K562 (cell line): ENCODE measurements around the gene ATXN3L. TPM values are rescaled to one million over a fixed set of nuclear protein-coding genes. Genes with fewer than 3 reads are reported as not detected.

Experiments
- ATAC-seq: fragments of 200-7000 bp; cut with Tn5 transposase; 3 replicates; pipeline ENCODE4 v1.9.1; 2020; ENCODE audit warnings: moderate library complexity
- BruUV-seq: library from RNA; stranded (reverse); fragments of 400-500 nt; replicated peaks from 2 replicates; lab custom pipeline; 2021; lab: Mats Ljungman, UMichigan
- CTCF ChIA-PET: fragments of 300-600 bp; formaldehyde crosslinking; extraction: SDS; loops from one replicate; lab custom pipeline; 2021; ENCODE audit warnings: low intra/inter-chr PET ratio; lab: Yijun Ruan, JAX
- POLR2A ChIA-PET: fragments of 300-600, 350-650 bp; sonication (Branson Sonifier 250); formaldehyde crosslinking; extraction: SDS; loops from one replicate; lab custom pipeline; 2021; ENCODE audit warnings: antibody characterized with exemption, inconsistent platforms; lab: Yijun Ruan, JAX
- DNase-seq, 4 experiments: peaks; one replicate each; pipeline versions ENCODE4 v3.0.0 to v3.0.0-alpha.2; 2011 to 2018; ENCODE audit warnings: low spot score in 3 of 4, mixed read lengths in 3 of 4; ENCODE audit errors: extremely low read depth in 1 of 4
- FAIRE-seq: peaks from 2 replicates; lab custom pipeline; 2011; peaks lifted over from hg19 to GRCh38; lab: Jason Lieb, UNC
- H2AFZ ChIP-seq: 2 replicates; pipeline ENCODE4 v1.6.0; 2011; ENCODE audit warnings: low read depth, low read length, control low read depth, inconsistent platforms
- H3K27ac ChIP-seq: fragments of 200-600 bp; 3 replicates; pipeline ENCODE4 v1.8.0; 2011; ENCODE audit warnings: low read depth, mild to moderate bottlenecking, control low read depth, inconsistent platforms, low read length, moderate library complexity, mixed read lengths; ENCODE audit errors: extremely low read depth
- H3K27me3 ChIP-seq, 2 experiments: fragments of 300-600 bp in 1 of 2; 2 replicates in 1 of 2; 3 replicates in 1 of 2; pipeline versions ENCODE4 v1.6.0 to v1.8.0; 2011; ENCODE audit warnings: inconsistent platforms in 2 of 2, low read length in 2 of 2, mild to moderate bottlenecking in 1 of 2, mixed read lengths in 1 of 2, moderate library complexity in 1 of 2; ENCODE audit not compliant: control insufficient read depth in 2 of 2, insufficient read depth in 2 of 2
- H3K36me3 ChIP-seq: fragments of 300-600 bp; 3 replicates; pipeline ENCODE4 v1.8.0; 2011; ENCODE audit warnings: mild to moderate bottlenecking, low read length, inconsistent platforms; ENCODE audit not compliant: control insufficient read depth, insufficient read depth
- H3K4me1 ChIP-seq, 2 experiments: fragments of 200-600 bp in 1 of 2; replicated peaks in 1 of 2; 2 replicates in 1 of 2; 3 replicates in 1 of 2; pipeline versions ENCODE4 v1.5.1 to v1.8.0; 2011; ENCODE audit warnings: inconsistent platforms in 2 of 2, low read length in 2 of 2, mild to moderate bottlenecking in 1 of 2, mixed read lengths in 1 of 2, moderate library complexity in 1 of 2; ENCODE audit not compliant: control insufficient read depth in 2 of 2, insufficient read depth in 2 of 2
- H3K4me2 ChIP-seq: 2 replicates; pipeline ENCODE4 v1.6.1; 2011; ENCODE audit warnings: low read length, control low read depth, inconsistent platforms, mixed read lengths; ENCODE audit not compliant: insufficient read depth
- H3K4me3 ChIP-seq: fragments of 200-600 bp; sonication (generic), shearing (Covaris generic); 2 replicates; pipeline ENCODE4 v1.5.1; 2016; ENCODE audit warnings: control low read depth, inconsistent platforms
- H3K79me2 ChIP-seq: fragments of 200-600 bp; 3 replicates; pipeline ENCODE4 v1.8.0; 2011; ENCODE audit warnings: low read length, inconsistent platforms; ENCODE audit not compliant: control insufficient read depth, insufficient read depth
- H3K9ac ChIP-seq, 2 experiments: 2 replicates each; pipeline versions ENCODE4 v1.6.0 to v1.6.1; 2011; ENCODE audit warnings: low read depth in 2 of 2, low read length in 2 of 2, control low read depth in 1 of 2, inconsistent platforms in 1 of 2, mild to moderate bottlenecking in 1 of 2, mixed read lengths in 1 of 2; ENCODE audit not compliant: insufficient read depth in 1 of 2
- H3K9me1 ChIP-seq: one replicate; pipeline ENCODE4 v1.6.0; 2011; ENCODE audit warnings: inconsistent platforms, mild to moderate bottlenecking, low read length, moderate library complexity; ENCODE audit not compliant: control insufficient read depth, insufficient read depth
- H3K9me3 ChIP-seq: replicated peaks from 2 replicates; pipeline ENCODE4 v1.5.1; 2011; ENCODE audit warnings: low read depth, low read length, inconsistent platforms; ENCODE audit not compliant: control insufficient read depth, insufficient read depth
- H4K20me1 ChIP-seq: replicated peaks from 2 replicates; pipeline ENCODE4 v1.6.1; 2011; ENCODE audit warnings: low read length, inconsistent platforms, mixed read lengths; ENCODE audit not compliant: control insufficient read depth, insufficient read depth
- POLR2A ChIP-seq: fragments of 450-650 bp; conservative IDR thresholded peaks from 2 replicates; pipeline ENCODE4 v1.6.1; 2016
- RAD21 ChIP-seq, 2 experiments: fragments of 250-450 bp in 1 of 2; fragments of 450-650 bp in 1 of 2; sonication (Bioruptor Pico) in 1 of 2; formaldehyde crosslinking in 1 of 2; IDR thresholded peaks in 1 of 2; conservative IDR thresholded peaks in 1 of 2; 2 replicates each; pipeline versions ENCODE4 v1.4.0 to v1.8.0; 2020 to 2022; ENCODE audit warnings: mild to moderate bottlenecking in 2 of 2, moderate library complexity in 1 of 2
- RFX5 ChIP-seq: IDR thresholded peaks from 2 replicates; pipeline ENCODE4 v1.6.1; 2011; ENCODE audit warnings: low read depth, mild to moderate bottlenecking, improper control_type of control experiment, low read length
- TFAP4 ChIP-seq: sonication (generic); formaldehyde crosslinking; IDR thresholded peaks from 2 replicates; pipeline ENCODE4 v1.8.0; 2022; ENCODE audit warnings: missing genetic modification reagents, mild to moderate bottlenecking, moderate library complexity, borderline replicate concordance
- ZNF12 ChIP-seq: sonication (generic); formaldehyde crosslinking; IDR thresholded peaks from 2 replicates; pipeline ENCODE4 v1.4.0; 2020; ENCODE audit warnings: mild to moderate bottlenecking, missing genetic modification reagents
- ZNF311 ChIP-seq: fragments of 250-450 bp; sonication (Bioruptor Pico); IDR thresholded peaks from 2 replicates; pipeline ENCODE4 v1.4.0; 2020; ENCODE audit warnings: mild to moderate bottlenecking, moderate library complexity
- ZNF318 ChIP-seq, 2 experiments: fragments of 450-650 bp; IDR thresholded peaks; 2 replicates each; pipeline ENCODE4 v1.6.1; 2016; ENCODE audit warnings: mild to moderate bottlenecking in 2 of 2, borderline replicate concordance in 1 of 2, low read depth in 1 of 2, moderate library complexity in 1 of 2
- ZNF740 ChIP-seq, 3 experiments: fragments of 200-800 bp in 1 of 3; sonication (Bioruptor generic) in 1 of 3; sonication (generic) in 1 of 3; formaldehyde crosslinking in 1 of 3; IDR thresholded peaks; 2 replicates each; pipeline versions ENCODE4 v1.6.1 to v1.8.0; 2016 to 2022; ENCODE audit warnings: mild to moderate bottlenecking in 2 of 3, missing compliant biosample characterization in 2 of 3, missing genetic modification characterization in 2 of 3, missing genetic modification reagents in 1 of 3
- WGBS: fragments of 100-300 bp; shearing (Covaris generic); methylation state at CpG from one replicate; pipeline ENCODE4 v1.1.6; 2016; ENCODE audit warnings: low coverage, mixed read lengths; ENCODE audit not compliant: insufficient coverage; ENCODE audit errors: missing lambda C conversion rate; 5-methylcytosine and 5-hydroxymethylcytosine counted together
- in situ Hi-C: fragments of 300-500 bp; cut with MboI; formaldehyde crosslinking; loops from 4 replicates; pipeline ENCODE4 v1.15.0; 2018; ENCODE audit warnings: inconsistent platforms, mixed read lengths
- intact Hi-C: fragments of 100-400 bp; cut with micrococcal nuclease; formaldehyde crosslinking; loops from 2 replicates; pipeline ENCODE4 v1.14.2; 2022
- polyA plus RNA-seq, 8 experiments: library from polyadenylated mRNA; depleted of rRNA in 4 of 8; stranded (reverse) in 5 of 8; unstranded in 3 of 8; fragments of >200 nt; fragmentation: Nextera tagmentation in 2 of 8; fragmentation: Illumina TruSeq in 1 of 8; extraction: Ambion mirVana in 2 of 8; extraction: Trizol in 1 of 8; gene quantifications; 2 replicates each; pipeline versions ENCODE4 v1.2.1 to v1.2.3, GENCODE V29; 2011 to 2014; ENCODE audit warnings: inconsistent platforms in 1 of 8, missing spikeins in 1 of 8
- total RNA-seq, 7 experiments: library from RNA; depleted of rRNA in 6 of 7; stranded (reverse); fragments of >200 nt in 6 of 7; fragmentation: Illumina TruSeq in 2 of 7; extraction: Trizol in 2 of 7; gene quantifications; 2 replicates each; pipeline versions ENCODE4 v1.2.1 to v1.2.3, GENCODE V29; 2011 to 2021; ENCODE audit warnings: low replicate concordance in 1 of 7

Gene ATXN3L
- total and polyA plus RNA-seq, 9 of the 15 experiments (the other 6 are each of a cell fraction or from before 2014, with no cell fraction given): 0.04 to 0.31 TPM; not detected in 7

GRCh38 chrX:13283512-13283911 is 36.3 kb downstream of the ATXN3L start (continued):
- TF ChIP-seq ZNF740 (CRISPR knock-in tag; IDR thresholded peaks at IDR 0.05) (no peak), ZNF740 (tag; IDR thresholded peaks at IDR 0.05) (no peak), POLR2A (no peak), RFX5 (no peak), RAD21 (CRISPR knock-in tag; conservative IDR thresholded peaks at IDR 0.05 in 1 of 2, IDR thresholded peaks at IDR 0.05 in 1 of 2) (peak; percentile 45 to 53), TFAP4 (peak; percentile 30)

- ChIA-PET POLR2A (no interaction called here), CTCF (no interaction called here)
- Histone ChIP-seq H3K4me3 (no peak overlapping the region), H3K27ac (no peak overlapping the region), H3K4me1 (peaks cover 5 to 15% of the 10 kb centered on the region in 2 experiments; a peak in 4 of 5 replicates), H3K79me2 (no peaks in the 10 kb centered on the region), H3K9me3 (peaks cover 3% of the 10 kb centered on the region; the same call in 1 of the 2 replicates), H3K36me3 (no peaks in the 10 kb centered on the region), H3K4me2 (no peak overlapping the region), H3K9me1 (no peaks in the 10 kb centered on the region), H4K20me1 (no peaks in the 10 kb centered on the region), H3K27me3 (no peaks in the 10 kb centered on the region), H2AFZ (no peak overlapping the region), H3K9ac (no peak overlapping the region)
- WGBS: 58% methylated on average over 6 of the region's 6 CpGs
- ATAC-seq (no peak), FAIRE-seq (no peak), DNase-seq (no peak)
- BruUV-seq: no TSS peak
- in situ Hi-C loops (no loop called here), intact Hi-C loops (loop anchor here (5.0 kb wide), 1 partner anchor 206 kb away; no protein-coding TSS in a partner anchor)
- TF ChIP-seq ZNF12 (peak; percentile 97), ZNF311 (CRISPR knock-in tag) (no peak), ZNF318 (IDR thresholded peaks at IDR 0.05; ENCODE audit: borderline replicate concordance in 1 of 2, low read depth in 1 of 2) (no peak)
Measured at GRCh38 chrX:13281289-13281688, 38.6 kb downstream of the ATXN3L start.
